BJ (cell line): Measurements from ENCODE around the gene TBXAS1. TPM values are rescaled to one million over a fixed set of nuclear protein-coding genes. Genes with fewer than 3 reads are reported as not detected.
"Not testable (repeated sequence)": the region's sequence is repeated elsewhere in the genome, so short reads cannot be mapped to it uniquely, and the experiment has no call there.

Source experiments
- CTCF ChIA-PET: fragments of 350-600 bp; formaldehyde crosslinking; extraction: SDS; loops from one replicate; lab custom pipeline; 2021; ENCODE audit warnings: antibody characterized with exemption, inconsistent platforms; lab: Yijun Ruan, JAX
- POLR2A ChIA-PET: fragments of 300-600 bp; sonication (Branson Sonifier 250); formaldehyde crosslinking; extraction: SDS; loops from one replicate; lab custom pipeline; 2021; ENCODE audit warnings: antibody characterized with exemption; lab: Charles Lee
- DNase-seq: peaks from one replicate; pipeline ENCODE4 v3.0.0-alpha.2; 2011; ENCODE audit warnings: low read depth
- H3K27me3 ChIP-seq: 2 replicates; pipeline ENCODE4 v1.6.0; 2011; ENCODE audit warnings: low read length; ENCODE audit not compliant: control insufficient read depth, insufficient read depth
- H3K36me3 ChIP-seq: 2 replicates; pipeline ENCODE4 v1.5.1; 2011; ENCODE audit warnings: low read length; ENCODE audit not compliant: control insufficient read depth, insufficient read depth
- H3K4me3 ChIP-seq: 2 replicates; pipeline ENCODE4 v1.5.1; 2011; ENCODE audit warnings: low read depth, mild to moderate bottlenecking, control low read depth, low read length
- CTCF ChIP-seq: IDR thresholded peaks from 2 replicates; pipeline ENCODE4 v1.5.1; 2011; ENCODE audit warnings: low read depth, mild to moderate bottlenecking, control low read depth, inconsistent platforms, low read length, moderate library complexity; ENCODE audit not compliant: insufficient read depth
- polyA plus RNA-seq: library from polyadenylated mRNA; depleted of rRNA; stranded (reverse); fragments of >200 nt; gene quantifications from 2 replicates; pipeline ENCODE4 v1.2.3, GENCODE V29; 2011

Gene TBXAS1
- polyA plus RNA-seq, 1 experiment = 0.16 TPM

GRCh38 chr7:139902436-139903102 is 73.5 kb downstream of the TBXAS1 start:
- POLR2A ChIA-PET = no interaction called here
- no peak for TF ChIP-seq CTCF
- H3K27me3 ChIP-seq = peaks cover 2% of the 10 kb centered on the region; the same call in 1 of the 2 replicates
- CTCF ChIA-PET = no interaction called here
- H3K4me3 ChIP-seq = no peak overlapping the region
- DNase-seq = no peak
- no peaks in the 10 kb centered on the region for H3K36me3 ChIP-seq

- H3K27me3 ChIP-seq, CTCF ChIA-PET, H3K36me3 ChIP-seq, H3K4me3 ChIP-seq, DNase-seq, POLR2A ChIA-PET: not testable (repeated sequence)
Measured at GRCh38 chr7:139903103-139903477, 74.0 kb downstream of the TBXAS1 start.

DNA sequence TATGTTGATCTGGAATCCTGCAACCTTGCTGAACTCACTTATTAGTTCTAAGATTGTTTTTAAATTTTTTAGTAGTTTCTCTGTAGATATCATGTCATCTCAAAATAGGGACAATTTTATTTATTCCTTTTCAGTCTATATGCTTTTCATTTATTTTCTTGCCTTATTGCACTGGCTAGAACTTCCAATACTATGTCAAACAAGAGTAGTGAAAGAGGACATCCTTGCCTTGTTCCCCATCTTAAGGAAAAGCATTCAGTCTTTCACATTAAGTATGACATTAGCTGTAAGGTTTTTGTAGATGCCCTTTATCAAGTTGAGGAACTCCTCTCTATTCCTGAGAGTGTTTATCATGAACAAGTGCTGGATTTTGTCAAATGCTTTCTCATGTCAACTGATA is 77.8 kb downstream of the TBXAS1 start:
- no peak for DNase-seq
- Histone ChIP-seq H3K4me3 (no peak overlapping the region), H3K27me3 (peaks cover 2% of the 10 kb centered on the region; the same call in 1 of the 2 replicates), H3K36me3 (no peaks in the 10 kb centered on the region)
- TF ChIP-seq CTCF = no peak
- POLR2A ChIA-PET = no interaction called here
- CTCF ChIA-PET = no interaction called here

GRCh38 chr7:139908792-139909191 is 79.7 kb downstream of the TBXAS1 start:
- Histone ChIP-seq H3K27me3 (peaks cover 2% of the 10 kb centered on the region; the same call in 1 of the 2 replicates), H3K4me3 (no peak overlapping the region), H3K36me3 (no peaks in the 10 kb centered on the region)
- POLR2A ChIA-PET = no interaction called here
- no peak for DNase-seq
- CTCF ChIA-PET = no interaction called here
- no peak for TF ChIP-seq CTCF

DNA sequence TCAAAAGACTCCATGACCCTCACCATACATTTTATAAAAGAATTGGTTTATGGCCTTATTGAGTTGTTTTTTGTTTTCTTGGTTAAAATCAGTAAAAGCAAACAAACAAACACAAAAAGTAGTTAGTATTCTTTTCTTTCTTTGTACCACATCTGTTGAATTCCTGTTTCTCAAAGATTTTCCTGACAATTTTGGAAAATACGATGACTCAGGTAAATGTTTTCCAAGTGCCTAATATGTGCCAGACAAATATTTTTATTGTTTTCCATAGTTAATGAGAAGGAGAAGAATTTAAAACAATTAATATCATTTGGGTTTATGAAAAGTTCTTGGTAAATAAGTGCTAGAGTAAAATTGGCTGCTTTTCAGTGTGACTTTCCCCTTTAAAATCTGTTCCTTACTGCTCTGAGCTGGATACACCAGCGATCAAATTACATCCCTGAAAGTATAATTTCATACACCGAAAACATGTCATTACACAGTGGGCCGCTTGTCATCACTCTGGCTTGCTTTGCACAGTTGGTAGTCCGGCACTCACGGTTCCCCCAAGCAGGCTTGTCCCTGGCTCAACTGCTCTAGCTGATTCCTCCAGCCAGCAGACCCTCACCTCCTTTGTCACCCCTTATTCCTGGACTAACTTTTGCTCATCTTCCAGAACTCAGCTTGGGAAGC is 80.5 kb downstream of the TBXAS1 start:
- ChIA-PET CTCF (no interaction called here), POLR2A (no interaction called here)
- H3K4me3 ChIP-seq = no peak overlapping the region
- DNase-seq = no peak
- H3K27me3 ChIP-seq = peaks cover 2% of the 10 kb centered on the region; the same call in 1 of the 2 replicates
- TF ChIP-seq CTCF = no peak
- no peaks in the 10 kb centered on the region for H3K36me3 ChIP-seq
